GM12875 (cell line): ENCODE data around the gene CLRN1.

Source experiments
- H3K4me3 ChIP-seq: one replicate; pipeline ENCODE4 v1.5.1; 2011; ENCODE audit warnings: low read depth, low read length, control low read depth
- CTCF ChIP-seq: IDR thresholded peaks from 2 replicates; pipeline ENCODE4 v1.5.1; 2011; ENCODE audit warnings: low read depth, mild to moderate bottlenecking, control low read depth, inconsistent platforms, low read length, moderate library complexity, borderline replicate concordance; ENCODE audit not compliant: insufficient read depth

Gene CLRN1

GRCh38 chr3:150960708-150961684 is 11.5 kb downstream of the CLRN1 start:
- no peak overlapping the region for H3K4me3 ChIP-seq
- no peak for TF ChIP-seq CTCF

GRCh38 chr3:150958683-150959082 is 13.8 kb downstream of the CLRN1 start:
- TF ChIP-seq CTCF = no peak

DNA sequence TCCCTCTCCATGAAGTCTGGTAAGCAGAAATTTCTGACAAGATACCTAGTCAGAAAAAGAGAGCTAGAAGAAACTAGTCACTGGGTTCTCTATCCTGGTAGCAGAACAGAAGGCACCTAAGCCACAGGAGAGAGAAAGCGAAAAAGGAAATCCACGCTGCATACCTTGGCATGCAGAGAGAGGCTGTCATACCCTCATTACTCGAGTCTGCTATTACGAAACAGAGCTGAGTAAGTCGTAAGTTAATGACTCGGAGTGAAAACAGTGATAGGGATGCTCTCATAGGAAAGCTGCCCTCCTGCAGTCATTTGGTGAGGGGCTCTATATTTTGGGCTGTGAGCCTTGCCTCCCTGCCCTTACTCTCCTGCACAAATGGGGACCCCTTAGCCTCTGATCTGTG is 16.2 kb downstream of the CLRN1 start:
- no peak overlapping the region for H3K4me3 ChIP-seq

More at GRCh38 chr3:150958683-150959082, 13.8 kb downstream of the CLRN1 start:
- H3K4me3 ChIP-seq = no peak overlapping the region

DNA sequence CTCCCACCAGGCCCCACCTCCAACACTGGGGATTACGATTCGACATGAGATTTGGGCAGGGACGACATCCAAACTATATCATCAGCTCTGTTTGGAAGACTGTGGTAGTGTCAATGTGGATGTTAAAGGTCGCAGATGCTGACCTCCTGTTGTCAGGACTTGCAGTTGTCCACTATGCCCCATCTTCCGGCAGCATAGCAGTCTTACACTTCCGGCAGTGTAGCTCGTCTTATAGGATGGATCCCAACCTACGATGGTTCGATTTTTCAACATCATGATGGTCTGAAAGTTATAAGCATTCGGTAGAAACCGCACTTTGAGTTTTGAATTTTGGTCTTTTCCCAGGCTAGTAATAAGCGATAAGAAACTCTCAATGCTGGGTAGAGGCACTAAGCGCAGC is 20.6 kb downstream of the CLRN1 start:
- TF ChIP-seq CTCF = no peak
- H3K4me3 ChIP-seq = no peak overlapping the region

More for the DNA sequence above, 16.2 kb downstream of the CLRN1 start:
- TF ChIP-seq CTCF = no peak

DNA sequence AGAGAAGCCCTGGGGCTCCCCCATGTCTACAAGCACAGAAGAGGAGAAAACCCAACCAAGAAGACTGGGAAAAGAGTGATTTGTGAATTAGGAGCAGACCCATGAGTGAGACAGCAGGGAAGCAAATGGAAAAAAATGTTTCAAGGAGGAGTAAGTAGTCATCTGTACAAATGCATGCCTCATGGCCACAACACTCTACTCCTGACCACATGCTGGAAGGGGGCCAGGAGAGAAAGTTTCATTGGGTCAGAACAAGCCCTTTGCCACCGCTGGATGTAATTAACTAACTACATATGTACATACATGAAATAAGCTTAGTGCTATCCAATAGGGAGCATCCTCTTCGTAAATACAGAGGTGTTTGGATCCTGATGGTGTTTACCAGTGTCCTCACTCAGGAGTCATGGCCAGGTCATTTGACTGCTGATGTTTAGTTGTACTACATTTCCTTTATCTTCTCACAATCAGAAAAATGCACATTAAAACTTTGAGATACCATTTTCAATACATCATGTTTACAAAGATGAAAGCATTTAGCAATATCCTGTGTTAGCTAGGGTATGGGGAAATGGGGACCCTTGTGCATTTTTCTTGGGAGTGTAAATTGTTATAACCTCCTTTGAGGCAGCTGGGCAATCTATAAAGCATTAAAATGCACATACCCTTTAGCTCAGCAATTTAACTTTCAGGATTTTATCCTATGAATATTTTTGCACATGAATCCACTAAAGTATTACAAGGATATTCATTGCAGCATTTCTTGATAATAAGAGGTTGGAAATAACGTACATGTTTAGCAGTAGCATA is 27.1 kb downstream of the CLRN1 start:
- TF ChIP-seq CTCF = no peak
- no peak overlapping the region for H3K4me3 ChIP-seq

DNA sequence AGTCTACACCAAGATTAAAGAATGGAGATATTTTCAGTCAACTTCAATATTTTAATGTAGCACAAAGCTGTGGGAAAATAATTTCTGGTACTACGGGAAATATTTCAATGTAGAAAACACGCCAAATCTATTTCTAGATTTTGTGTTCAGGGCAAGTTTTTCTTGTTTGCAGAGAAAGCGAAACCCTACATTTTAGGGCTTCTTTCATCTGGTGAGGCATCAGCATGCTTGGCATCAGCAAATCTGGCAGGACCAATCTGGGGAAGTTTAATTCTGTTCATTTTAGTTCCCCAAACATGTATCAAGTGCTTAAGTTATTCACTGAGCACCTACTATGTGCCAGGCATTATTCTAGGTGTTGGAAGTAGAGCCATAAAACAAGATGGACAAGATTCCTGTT is 30.3 kb downstream of the CLRN1 start:
- TF ChIP-seq CTCF = no peak
- no peak overlapping the region for H3K4me3 ChIP-seq
